Measurements from ENCODE around the gene SLC37A1. TPM values are rescaled to one million over a fixed set of nuclear protein-coding genes. Genes with fewer than 3 reads are reported as not detected.

The SLC37A1 gene
- total RNA-seq, 2 donors from 2014 or later, result 3.8 to 17.7 TPM

DNA sequence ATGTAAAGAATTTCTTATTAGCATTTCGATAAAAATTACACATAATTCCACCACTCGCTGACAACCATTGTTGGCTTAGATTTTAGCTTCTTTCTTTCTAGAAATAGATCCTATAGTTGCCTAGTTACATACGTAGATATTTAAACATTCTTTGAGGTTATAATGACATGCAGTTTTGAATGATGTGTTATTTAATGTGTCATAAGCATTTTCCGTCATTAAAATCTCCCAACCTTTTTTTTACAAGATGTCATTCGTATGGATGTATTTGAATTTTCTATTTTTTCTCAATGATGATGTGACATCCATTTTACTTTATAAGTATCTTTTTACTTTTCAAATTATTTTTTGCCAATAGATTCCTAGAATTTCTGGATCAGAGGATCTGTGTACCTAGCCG, 44.7 kb downstream of the SLC37A1 start:
- ATAC-seq (replicated peaks), result no peak
- H3K9me3 Mint-ChIP-seq, result no peaks in the 10 kb centered on the region
- no peaks in the 10 kb centered on the region for H3K27me3 Mint-ChIP-seq
- H3K4me1 Mint-ChIP-seq, result no peaks in the 10 kb centered on the region
- peaks cover 89% of the 10 kb centered on the region for H3K36me3 Mint-ChIP-seq (ENCODE audit: low read depth)
- no peak overlapping the region for H3K27ac Mint-ChIP-seq
- no peak overlapping the region for H3K4me3 Mint-ChIP-seq

DNA sequence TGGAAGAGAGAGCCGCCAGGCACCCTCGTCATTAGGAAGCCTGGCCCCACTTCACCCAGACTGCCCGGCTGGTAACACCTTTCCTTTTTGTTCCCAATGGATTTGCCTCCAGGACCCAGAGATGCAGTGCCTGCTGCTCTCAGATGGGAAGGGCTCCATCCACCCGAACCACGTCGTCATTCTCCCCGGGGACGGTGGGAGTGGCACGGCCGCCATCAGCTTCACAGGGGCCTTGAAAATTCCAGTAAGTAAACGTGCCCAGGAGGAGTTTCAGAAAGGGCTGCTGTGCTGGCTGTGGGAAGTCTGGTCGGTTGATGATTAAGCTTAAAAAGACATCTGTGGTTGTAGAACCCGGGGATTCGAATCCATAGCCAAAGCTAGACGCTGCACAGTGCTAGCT, 45.2 kb downstream of the SLC37A1 start:
- no peak for ATAC-seq (replicated peaks)
- H3K4me1 Mint-ChIP-seq, result no peaks in the 10 kb centered on the region
- peaks cover 89% of the 10 kb centered on the region for H3K36me3 Mint-ChIP-seq (ENCODE audit: low read depth)
- H3K9me3 Mint-ChIP-seq, result no peaks in the 10 kb centered on the region
- no peaks in the 10 kb centered on the region for H3K27me3 Mint-ChIP-seq
- no peak overlapping the region for H3K4me3 Mint-ChIP-seq
- no peak overlapping the region for H3K27ac Mint-ChIP-seq

DNA sequence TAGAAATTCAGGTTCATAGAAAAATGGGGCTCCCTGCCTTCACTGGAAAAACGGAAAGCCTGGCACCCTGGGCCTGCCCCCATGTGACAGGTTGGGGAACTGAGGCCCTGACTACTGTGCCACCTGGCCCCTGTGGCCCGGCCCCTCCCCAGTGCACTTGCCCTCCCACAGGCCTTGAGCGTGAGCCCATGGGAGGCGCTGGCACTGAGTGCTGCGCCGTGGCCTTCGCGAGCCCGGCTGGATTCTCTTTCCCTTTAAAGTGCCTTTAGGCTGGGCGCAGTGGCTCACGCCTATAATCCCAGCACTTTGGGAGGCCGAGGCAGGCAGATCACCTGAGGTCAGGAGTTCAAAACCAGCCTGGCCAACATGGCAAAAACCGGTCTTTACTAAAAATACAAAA, 45.7 kb downstream of the SLC37A1 start:
- H3K9me3 Mint-ChIP-seq, result no peaks in the 10 kb centered on the region
- no peaks in the 10 kb centered on the region for H3K27me3 Mint-ChIP-seq
- H3K4me3 Mint-ChIP-seq, result no peak overlapping the region
- peak overlapping the region; percentile 2 for H3K27ac Mint-ChIP-seq
- ATAC-seq (replicated peaks), result no peak
- H3K4me1 Mint-ChIP-seq, result no peaks in the 10 kb centered on the region
- peaks cover 87% of the 10 kb centered on the region for H3K36me3 Mint-ChIP-seq (ENCODE audit: low read depth)

DNA sequence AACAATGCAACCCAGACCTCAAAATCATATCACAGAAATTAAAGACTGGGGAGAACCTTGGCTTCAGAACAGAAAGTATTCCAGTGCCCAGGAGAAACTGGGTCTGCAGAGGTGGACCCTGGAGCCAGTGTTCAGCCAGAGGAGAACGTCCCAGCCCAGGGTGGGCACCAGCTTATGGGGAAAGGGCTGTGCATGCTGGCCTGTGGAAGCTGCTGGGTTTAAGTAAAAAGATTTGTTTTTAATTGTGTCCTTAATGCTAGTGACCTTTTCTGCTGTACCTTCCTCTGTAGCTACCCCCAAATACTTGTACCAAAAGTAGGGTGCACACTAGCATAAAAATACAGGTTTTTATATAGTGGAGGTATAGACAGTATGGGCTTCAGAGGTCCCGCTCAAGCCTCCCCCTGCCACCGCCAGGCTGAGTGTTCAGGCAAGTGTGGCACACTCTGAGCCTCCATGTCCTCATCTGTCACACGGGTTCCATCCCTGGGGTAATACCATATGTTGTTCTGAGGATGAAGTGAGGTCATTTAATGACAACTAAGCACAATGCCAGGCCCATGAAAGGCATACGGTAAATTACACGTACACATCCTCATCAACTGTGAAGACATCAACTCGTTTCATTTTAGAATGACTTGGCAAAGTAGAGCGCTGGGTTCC, 47.0 kb downstream of the SLC37A1 start:
- ATAC-seq (replicated peaks), result no peak
- no peak overlapping the region for H3K4me3 Mint-ChIP-seq
- no peaks in the 10 kb centered on the region for H3K9me3 Mint-ChIP-seq
- peaks cover 79% of the 10 kb centered on the region for H3K36me3 Mint-ChIP-seq (ENCODE audit: low read depth)
- no peak overlapping the region for H3K27ac Mint-ChIP-seq
- no peaks in the 10 kb centered on the region for H3K27me3 Mint-ChIP-seq
- H3K4me1 Mint-ChIP-seq, result no peaks in the 10 kb centered on the region

DNA sequence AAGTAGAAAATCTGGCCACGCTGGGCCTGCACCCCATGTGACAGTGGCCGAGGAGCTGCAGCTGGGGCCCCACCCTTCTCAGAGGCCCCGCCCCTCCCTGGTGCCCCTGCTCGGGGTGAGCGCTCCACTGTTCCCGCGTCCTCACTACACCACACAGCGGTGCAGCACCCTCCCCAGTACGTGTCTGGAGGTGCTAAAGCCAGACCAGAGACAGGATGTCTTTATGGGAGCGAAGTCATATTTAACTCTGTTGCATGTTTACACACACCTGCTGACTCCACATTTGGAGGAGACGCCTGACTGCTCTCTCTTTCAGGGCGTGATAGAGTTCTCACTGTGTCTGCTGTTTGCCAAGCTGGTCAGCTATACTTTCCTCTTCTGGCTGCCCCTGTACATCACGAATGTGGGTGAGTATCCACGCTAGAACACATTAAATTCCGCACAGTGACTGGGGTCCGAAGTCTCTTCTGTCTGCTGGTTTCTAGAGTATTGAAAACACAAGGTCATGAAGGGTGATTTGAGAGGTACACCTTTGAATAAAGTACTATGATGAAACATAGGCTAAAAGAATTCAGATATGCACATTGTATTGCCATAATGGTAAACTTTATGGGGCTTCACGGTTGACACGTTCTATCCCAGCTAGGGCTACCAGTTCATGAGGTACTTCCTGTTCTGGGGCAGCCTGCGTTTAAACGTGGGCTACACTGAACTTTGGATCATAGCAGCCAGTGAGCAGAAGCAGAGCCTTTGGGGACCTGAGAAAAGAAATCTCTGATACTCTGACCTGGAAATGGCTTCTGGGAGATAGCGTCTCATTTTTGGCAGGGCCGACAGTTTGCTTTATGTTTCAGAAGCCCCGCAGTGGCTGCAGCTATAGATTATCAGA, 48.4 kb downstream of the SLC37A1 start:
- no peak for ATAC-seq (replicated peaks)

DNA sequence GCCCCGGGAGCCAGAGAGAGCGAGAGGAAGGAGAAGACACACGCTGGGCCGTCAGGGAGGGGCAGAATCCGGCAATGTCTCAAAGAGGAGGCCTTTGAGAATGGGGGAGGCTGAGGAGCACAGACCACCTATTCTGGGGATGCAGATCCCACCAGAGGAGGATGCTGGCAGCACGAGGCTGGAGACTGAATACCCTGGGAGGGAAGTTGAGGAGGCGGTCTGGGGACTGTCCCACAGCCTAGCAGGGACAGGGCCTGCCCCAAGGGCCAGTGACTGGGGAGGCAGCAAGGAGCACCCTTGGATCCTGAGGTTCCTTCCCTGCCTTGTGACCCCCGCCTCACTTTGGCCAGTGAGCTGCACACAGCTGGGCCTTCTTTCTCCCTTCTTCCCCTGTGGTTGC, 49.2 kb downstream of the SLC37A1 start:
- Mint-ChIP-seq H3K4me1 (no peaks in the 10 kb centered on the region), H3K27ac (peak overlapping the region; percentile 54), H3K27me3 (no peaks in the 10 kb centered on the region)

More for the DNA sequence above, 48.4 kb downstream of the SLC37A1 start:
- Mint-ChIP-seq H3K4me1 (no peaks in the 10 kb centered on the region), H3K36me3 (ENCODE audit: low read depth) (peaks cover 72% of the 10 kb centered on the region), H3K4me3 (no peak overlapping the region), H3K27me3 (no peaks in the 10 kb centered on the region), H3K9me3 (no peaks in the 10 kb centered on the region), H3K27ac (peak overlapping the region; percentile 54)

DNA sequence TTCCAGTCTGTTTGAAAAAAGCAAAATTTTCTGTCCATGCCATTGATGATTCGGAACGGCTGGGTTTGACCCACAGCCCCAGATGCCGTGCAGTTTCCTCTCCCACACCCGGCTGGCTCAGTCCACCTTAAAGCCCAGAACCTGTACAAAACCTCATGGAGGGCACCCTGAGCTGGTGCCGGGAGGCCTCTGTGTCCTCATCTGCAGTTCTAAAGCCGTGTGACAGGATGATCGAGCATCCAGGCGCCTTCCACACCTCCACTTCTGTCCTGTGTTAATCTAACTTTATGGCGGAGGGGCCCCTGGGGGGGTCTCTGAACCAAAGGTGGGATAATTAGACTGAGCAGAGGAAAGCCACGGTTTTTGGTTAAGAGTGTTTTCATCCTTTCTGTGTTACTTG, 49.6 kb downstream of the SLC37A1 start:
- Mint-ChIP-seq H3K27ac (no peak overlapping the region), H3K9me3 (no peaks in the 10 kb centered on the region), H3K4me1 (no peaks in the 10 kb centered on the region), H3K4me3 (no peak overlapping the region), H3K27me3 (no peaks in the 10 kb centered on the region), H3K36me3 (ENCODE audit: low read depth) (peaks cover 75% of the 10 kb centered on the region)
- ATAC-seq (replicated peaks), result no peak

More for the DNA sequence above, 49.2 kb downstream of the SLC37A1 start:
- no peak overlapping the region for H3K4me3 Mint-ChIP-seq
- ATAC-seq (replicated peaks), result no peak
- no peaks in the 10 kb centered on the region for H3K9me3 Mint-ChIP-seq
- peaks cover 75% of the 10 kb centered on the region for H3K36me3 Mint-ChIP-seq (ENCODE audit: low read depth)

DNA sequence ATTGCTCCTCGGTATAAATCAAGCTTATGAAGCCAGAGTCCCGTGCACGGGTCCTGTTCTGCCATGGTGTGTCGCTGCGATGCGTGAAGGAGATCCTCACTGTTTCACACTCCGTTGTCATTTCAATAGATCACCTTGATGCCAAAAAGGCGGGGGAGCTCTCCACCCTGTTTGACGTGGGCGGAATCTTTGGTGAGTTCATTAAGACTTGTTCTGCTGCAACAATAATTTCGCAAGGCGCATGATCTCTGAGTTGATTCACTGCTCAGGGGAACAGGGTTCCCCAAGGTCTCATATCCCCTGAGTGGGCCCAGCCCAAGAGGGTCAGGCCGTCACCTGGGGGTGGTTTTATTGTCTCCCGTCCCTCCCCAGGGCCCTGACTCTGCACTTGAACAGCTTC, 50.0 kb downstream of the SLC37A1 start:
- Mint-ChIP-seq H3K4me1 (no peaks in the 10 kb centered on the region), H3K4me3 (no peak overlapping the region), H3K9me3 (no peaks in the 10 kb centered on the region), H3K27ac (no peak overlapping the region), H3K27me3 (no peaks in the 10 kb centered on the region), H3K36me3 (ENCODE audit: low read depth) (peaks cover 74% of the 10 kb centered on the region)
- ATAC-seq (replicated peaks), result no peak

DNA sequence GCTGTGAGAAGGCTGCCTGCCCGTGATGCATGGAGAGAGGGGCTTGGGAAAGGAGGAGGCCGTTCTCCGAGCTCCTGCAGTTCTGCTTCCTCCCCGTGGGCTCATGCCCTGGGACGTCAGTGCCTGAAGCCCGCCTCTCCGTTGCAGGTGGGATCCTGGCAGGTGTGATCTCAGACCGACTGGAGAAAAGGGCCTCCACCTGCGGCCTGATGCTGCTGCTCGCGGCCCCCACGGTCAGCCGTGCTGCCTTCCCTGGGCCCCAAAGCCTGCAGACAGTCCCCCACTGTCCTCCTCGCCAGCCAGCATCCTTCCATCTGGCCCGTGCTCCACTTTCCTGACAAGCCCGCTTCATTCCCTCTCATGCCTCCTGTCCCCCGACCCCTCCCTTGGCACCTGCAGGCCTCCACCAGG, 50.9 kb downstream of the SLC37A1 start:
- Mint-ChIP-seq H3K4me3 (no peak overlapping the region), H3K27me3 (no peaks in the 10 kb centered on the region), H3K36me3 (ENCODE audit: low read depth) (peaks cover 66% of the 10 kb centered on the region), H3K27ac (no peak overlapping the region), H3K9me3 (no peaks in the 10 kb centered on the region), H3K4me1 (no peaks in the 10 kb centered on the region)
- ATAC-seq (replicated peaks), result no peak

DNA sequence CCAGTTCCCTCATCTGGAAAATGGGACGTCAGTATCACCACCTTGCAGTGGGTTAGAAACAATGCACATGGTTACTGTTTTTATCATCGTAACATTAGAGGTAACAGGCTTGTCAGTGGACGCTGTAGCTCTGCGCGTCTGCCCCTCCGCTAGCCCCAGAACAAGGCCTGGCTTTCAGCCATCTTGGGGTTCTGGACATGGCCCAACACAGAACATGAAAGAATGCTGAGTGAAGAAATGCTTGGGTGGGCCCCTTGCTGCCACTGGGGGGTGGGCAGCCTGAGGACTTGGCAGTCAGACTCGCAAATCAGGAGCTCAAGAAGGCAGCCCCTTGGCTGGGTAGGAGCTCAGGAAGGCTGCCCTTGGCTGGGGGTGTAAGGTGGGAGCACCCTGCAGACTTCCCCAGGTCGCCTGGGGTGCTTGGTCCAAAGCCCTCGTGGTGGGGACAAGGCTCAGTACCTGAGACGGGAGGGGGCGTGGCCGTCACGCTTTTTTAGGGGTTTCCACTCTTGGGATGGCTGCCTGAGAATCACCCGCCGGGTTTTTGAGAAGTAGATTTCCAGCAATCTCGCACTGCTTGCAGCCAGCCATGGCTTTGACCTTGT, 51.7 kb downstream of the SLC37A1 start:
- no peak overlapping the region for H3K4me3 Mint-ChIP-seq

DNA sequence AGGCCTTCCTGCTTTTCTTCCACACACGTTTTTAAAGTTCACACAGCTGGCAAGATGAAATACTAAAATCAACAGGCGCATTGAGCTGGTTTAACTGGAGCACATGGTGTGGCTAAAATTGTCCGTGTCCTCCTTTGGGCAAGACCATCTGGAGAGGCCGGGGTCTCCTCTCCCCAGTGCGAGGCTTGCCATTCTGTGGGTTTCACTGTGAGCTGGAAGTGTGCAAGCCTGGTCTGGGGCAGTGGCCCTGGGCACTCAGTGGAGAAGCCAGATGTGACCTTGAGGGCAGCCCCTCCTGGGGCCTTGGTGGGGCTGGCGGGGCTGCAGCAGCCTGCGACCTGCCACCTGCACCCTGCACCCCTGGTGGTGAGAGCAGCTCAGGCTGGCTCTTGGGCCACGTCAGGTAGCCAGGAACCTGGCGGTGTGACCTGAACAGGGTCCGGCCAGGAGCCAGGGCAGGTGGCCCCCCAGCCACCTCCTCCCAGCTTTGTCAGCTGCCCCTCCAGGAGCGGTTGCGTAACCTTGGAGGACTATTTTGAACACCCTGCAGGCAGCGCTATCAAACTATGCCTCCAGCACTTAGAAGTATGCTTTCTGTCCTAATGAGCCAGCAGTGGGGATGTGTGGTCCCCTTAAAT, 52.4 kb downstream of the SLC37A1 start:
- Mint-ChIP-seq H3K27ac (no peak overlapping the region), H3K36me3 (ENCODE audit: low read depth) (peaks cover 52% of the 10 kb centered on the region), H3K27me3 (no peaks in the 10 kb centered on the region), H3K4me1 (no peaks in the 10 kb centered on the region), H3K4me3 (no peak overlapping the region), H3K9me3 (no peaks in the 10 kb centered on the region)
- ATAC-seq (replicated peaks), result no peak

More for the DNA sequence above, 51.7 kb downstream of the SLC37A1 start:
- Mint-ChIP-seq H3K9me3 (no peaks in the 10 kb centered on the region), H3K4me1 (no peaks in the 10 kb centered on the region), H3K27ac (no peak overlapping the region), H3K36me3 (ENCODE audit: low read depth) (peaks cover 58% of the 10 kb centered on the region), H3K27me3 (no peaks in the 10 kb centered on the region)
- ATAC-seq (replicated peaks), result no peak

DNA sequence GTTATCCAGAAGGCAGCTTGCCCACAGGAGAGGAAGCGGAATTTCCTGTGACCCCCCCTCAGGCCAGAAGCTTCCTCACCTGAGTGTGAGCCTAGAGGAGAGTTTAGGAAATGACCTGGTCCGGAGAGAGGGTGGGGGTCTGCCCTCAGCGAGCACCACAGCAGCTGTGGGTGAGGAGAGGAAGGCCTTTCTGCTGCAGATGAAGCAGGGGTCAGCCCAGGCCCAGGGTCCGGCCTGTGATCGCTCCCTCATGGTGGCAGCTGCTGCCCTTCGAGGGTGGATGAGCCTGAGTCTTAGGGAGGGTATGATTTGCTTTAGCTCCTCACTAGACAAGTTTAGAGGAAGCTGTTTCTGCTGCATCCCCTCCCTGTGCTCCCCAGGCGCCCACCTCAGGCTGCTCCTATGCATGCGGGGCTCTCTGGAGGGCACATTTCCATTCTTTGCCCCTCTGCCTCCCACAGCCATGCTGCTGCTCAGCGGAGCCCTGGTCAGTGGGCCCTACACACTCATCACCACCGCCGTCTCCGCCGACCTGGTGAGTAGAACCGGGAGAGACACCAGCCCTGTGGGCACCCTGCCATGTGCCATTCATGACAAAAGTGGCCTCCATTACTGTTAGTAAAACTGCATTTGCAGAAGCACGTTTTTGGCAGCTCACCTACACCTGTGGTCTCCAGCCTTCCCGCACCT, 53.0 kb downstream of the SLC37A1 start:
- Mint-ChIP-seq H3K27me3 (no peaks in the 10 kb centered on the region), H3K36me3 (ENCODE audit: low read depth) (peaks cover 52% of the 10 kb centered on the region), H3K9me3 (no peaks in the 10 kb centered on the region), H3K4me3 (no peak overlapping the region), H3K4me1 (no peaks in the 10 kb centered on the region), H3K27ac (no peak overlapping the region)
- no peak for ATAC-seq (replicated peaks)

DNA sequence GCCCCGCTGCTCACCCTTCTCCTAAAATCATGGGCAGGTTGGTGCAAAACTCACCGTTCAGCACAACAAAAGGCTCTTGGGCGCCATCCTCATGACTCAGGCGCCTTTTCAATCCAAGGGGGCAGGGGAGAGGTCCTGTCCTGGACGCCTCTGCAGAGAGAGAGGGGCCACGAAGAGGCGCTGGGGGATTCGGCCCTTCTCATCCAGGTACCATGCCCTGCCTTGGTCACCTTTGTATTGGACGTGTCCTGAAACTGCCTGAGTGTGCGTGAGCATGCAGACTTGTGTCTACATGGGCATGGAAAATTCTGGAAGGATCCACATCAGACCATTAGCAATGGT, 53.5 kb downstream of the SLC37A1 start:
- H3K27me3 Mint-ChIP-seq, result no peaks in the 10 kb centered on the region
- H3K36me3 Mint-ChIP-seq (ENCODE audit: low read depth), result peaks cover 52% of the 10 kb centered on the region
- no peaks in the 10 kb centered on the region for H3K9me3 Mint-ChIP-seq
- no peak overlapping the region for H3K4me3 Mint-ChIP-seq
- ATAC-seq (replicated peaks), result no peak
- H3K27ac Mint-ChIP-seq, result no peak overlapping the region
- H3K4me1 Mint-ChIP-seq, result no peaks in the 10 kb centered on the region

DNA sequence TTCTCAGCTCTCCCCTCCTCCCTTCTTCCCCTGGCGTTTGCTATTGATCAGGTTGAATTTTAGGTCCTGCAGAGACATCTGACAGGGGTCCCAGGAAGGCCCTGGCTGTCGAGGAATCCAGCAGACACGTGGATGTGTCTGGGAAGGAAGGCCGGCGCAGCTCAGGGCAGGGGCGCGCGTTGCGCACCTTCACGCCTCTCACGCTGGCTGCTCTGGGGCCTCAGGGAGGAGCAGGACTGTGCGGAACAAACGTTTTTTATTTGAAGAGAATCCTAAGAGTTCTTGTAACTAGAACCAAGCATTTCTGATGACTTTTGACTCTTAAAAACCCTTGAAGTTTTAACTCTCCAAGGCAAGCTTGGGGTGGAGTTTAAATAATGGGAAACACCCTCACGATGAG, 54.2 kb downstream of the SLC37A1 start:
- no peak overlapping the region for H3K4me3 Mint-ChIP-seq
- no peaks in the 10 kb centered on the region for H3K9me3 Mint-ChIP-seq
- no peak for ATAC-seq (replicated peaks)
- H3K4me1 Mint-ChIP-seq, result no peaks in the 10 kb centered on the region
- H3K27me3 Mint-ChIP-seq, result no peaks in the 10 kb centered on the region
- peaks cover 51% of the 10 kb centered on the region for H3K36me3 Mint-ChIP-seq (ENCODE audit: low read depth)
- H3K27ac Mint-ChIP-seq, result no peak overlapping the region

Data from activated T-helper 17 cell treated with anti-CD3 and anti-CD28 coated beads, Interleukin-2, amount 50 U/mL, for 72 hours (primary cell).